HAP-1 (cell line): ENCODE results near the gene LY6G6C.
A peak's percentile ranks its signal among the peaks of the same experiment; 100 is the strongest.

Experiments used
- DNase-seq, 2 experiments: peaks; one replicate each; pipeline ENCODE4 v3.0.0-alpha.2; 2016 to 2020; ENCODE audit warnings: low spot score in 2 of 2
- H3K27me3 ChIP-seq: fragments of 250-450 bp; sonication (Bioruptor Pico); 2 replicates; pipeline ENCODE4 v1.5.1; 2020; ENCODE audit warnings: low read depth, mild to moderate bottlenecking, moderate library complexity
- H3K36me3 ChIP-seq: fragments of 250-450 bp; sonication (Bioruptor Pico); replicated peaks from 2 replicates; pipeline ENCODE4 v1.5.1; 2020; ENCODE audit warnings: mild to moderate bottlenecking
- H3K4me1 ChIP-seq: fragments of 250-450 bp; sonication (Bioruptor Pico); 2 replicates; pipeline ENCODE4 v1.5.1; 2020; ENCODE audit warnings: mild to moderate bottlenecking
- H3K4me3 ChIP-seq: fragments of 250-450 bp; sonication (Bioruptor Pico); 2 replicates; pipeline ENCODE4 v1.5.1; 2020; ENCODE audit warnings: mild to moderate bottlenecking, moderate library complexity
- H3K9me3 ChIP-seq: fragments of 250-450 bp; sonication (Bioruptor Pico); 2 replicates; pipeline ENCODE4 v1.5.1; 2020; ENCODE audit warnings: mild to moderate bottlenecking, moderate library complexity
- in situ Hi-C: fragments of 300-500 bp; cut with MboI; formaldehyde crosslinking; loops from 3 replicates; pipeline ENCODE4 v1.14.3; 2020; ENCODE audit warnings: low sequenced_read_pairs, inconsistent platforms, mixed read lengths

The LY6G6C gene

GRCh38 chr6:31760790-31761189 lies 39.2 kb upstream of the LY6G6C start:
- in situ Hi-C loops: no loop called here
- peaks cover 77% of the 10 kb centered on the region for H3K36me3 ChIP-seq

GRCh38 chr6:31758281-31758680 lies 36.7 kb upstream of the LY6G6C start:
- no peaks in the 10 kb centered on the region for H3K27me3 ChIP-seq
- no peak for DNase-seq
- peaks cover 59% of the 10 kb centered on the region for H3K36me3 ChIP-seq
- peaks cover 2% of the 10 kb centered on the region for H3K4me1 ChIP-seq
- in situ Hi-C loops: no loop called here
- H3K9me3 ChIP-seq: no peaks in the 10 kb centered on the region
- H3K4me3 ChIP-seq: no peak overlapping the region

More at GRCh38 chr6:31760790-31761189, 39.2 kb upstream of the LY6G6C start:
- Histone ChIP-seq H3K27me3 (no peaks in the 10 kb centered on the region), H3K4me3 (no peak overlapping the region), H3K4me1 (peaks cover 5% of the 10 kb centered on the region), H3K9me3 (no peaks in the 10 kb centered on the region)
- no peak for DNase-seq

- Histone ChIP-seq H3K9me3 (no peaks in the 10 kb centered on the region), H3K36me3 (peaks cover 35% of the 10 kb centered on the region), H3K27me3 (no peaks in the 10 kb centered on the region), H3K4me1 (no peaks in the 10 kb centered on the region), H3K4me3 (no peak overlapping the region)
- DNase-seq: no peak
- in situ Hi-C loops: no loop called here
Measured at GRCh38 chr6:31752739-31753319, 31.3 kb upstream of the LY6G6C start.

GRCh38 chr6:31750411-31751022 lies 29.0 kb upstream of the LY6G6C start:
- Histone ChIP-seq H3K27me3 (no peaks in the 10 kb centered on the region), H3K4me1 (no peaks in the 10 kb centered on the region), H3K9me3 (no peaks in the 10 kb centered on the region), H3K4me3 (no peak overlapping the region), H3K36me3 (peaks cover 50% of the 10 kb centered on the region)
- no peak for DNase-seq
- in situ Hi-C loops: no loop called here

GRCh38 chr6:31749301-31750036 lies 27.9 kb upstream of the LY6G6C start:
- Histone ChIP-seq H3K27me3 (no peaks in the 10 kb centered on the region), H3K36me3 (peaks cover 58% of the 10 kb centered on the region), H3K9me3 (no peaks in the 10 kb centered on the region), H3K4me3 (no peak overlapping the region), H3K4me1 (no peaks in the 10 kb centered on the region)
- in situ Hi-C loops: no loop called here
- DNase-seq: no peak

- DNase-seq: no peak
- Histone ChIP-seq H3K4me1 (peaks cover 5% of the 10 kb centered on the region), H3K27me3 (no peaks in the 10 kb centered on the region), H3K4me3 (no peak overlapping the region), H3K36me3 (peaks cover 76% of the 10 kb centered on the region), H3K9me3 (no peaks in the 10 kb centered on the region)
- in situ Hi-C loops: no loop called here
Measured at GRCh38 chr6:31744422-31744821, 22.9 kb upstream of the LY6G6C start.

- H3K9me3 ChIP-seq: no peaks in the 10 kb centered on the region
- peaks cover 63% of the 10 kb centered on the region for H3K36me3 ChIP-seq
- in situ Hi-C loops: no loop called here
- peaks cover 21% of the 10 kb centered on the region for H3K4me1 ChIP-seq
- H3K4me3 ChIP-seq: no peak overlapping the region
- DNase-seq: no peak
- no peaks in the 10 kb centered on the region for H3K27me3 ChIP-seq
Measured at GRCh38 chr6:31742894-31743293, 21.3 kb upstream of the LY6G6C start.

- in situ Hi-C loops: no loop called here
- no peak for DNase-seq
- H3K9me3 ChIP-seq: no peaks in the 10 kb centered on the region
- H3K4me3 ChIP-seq: no peak overlapping the region
- no peaks in the 10 kb centered on the region for H3K27me3 ChIP-seq
- peaks cover 30% of the 10 kb centered on the region for H3K4me1 ChIP-seq
- H3K36me3 ChIP-seq: peaks cover 52% of the 10 kb centered on the region
Measured at GRCh38 chr6:31741815-31742214, 20.3 kb upstream of the LY6G6C start.

- peaks cover 44% of the 10 kb centered on the region for H3K36me3 ChIP-seq
- no peaks in the 10 kb centered on the region for H3K27me3 ChIP-seq
- peaks cover 34% of the 10 kb centered on the region for H3K4me1 ChIP-seq
- H3K9me3 ChIP-seq: no peaks in the 10 kb centered on the region
- peak overlapping the region; percentile 62 for H3K4me3 ChIP-seq
- in situ Hi-C loops: no loop called here
- DNase-seq: peak; percentile 19 to 59
Measured at GRCh38 chr6:31740397-31741223, 19.1 kb upstream of the LY6G6C start.

GRCh38 chr6:31739639-31740396 lies 18.3 kb upstream of the LY6G6C start, which contains the start of gene MSH5:
Gene MSH5 (plus strand): TSS chr6:31740005. CDS start chr6:31740467, 462 bp downstream.
- no peaks in the 10 kb centered on the region for H3K27me3 ChIP-seq
- peak within 1 kb of the TSS; percentile 62 for H3K4me3 ChIP-seq
- in situ Hi-C loops: loop anchor here (5.0 kb wide), 1 partner anchor 92 kb away; no protein-coding TSS in a partner anchor
- peaks cover 39% of the 10 kb centered on the region for H3K36me3 ChIP-seq
- peak; percentile 99 to 100 for DNase-seq
- H3K9me3 ChIP-seq: no peaks in the 10 kb centered on the region
- H3K4me1 ChIP-seq: peaks cover 34% of the 10 kb centered on the region

- DNase-seq: peak; percentile 55 to 56
- Histone ChIP-seq H3K4me3 (no peak overlapping the region), H3K4me1 (peaks cover 42% of the 10 kb centered on the region), H3K36me3 (peaks cover 40% of the 10 kb centered on the region), H3K27me3 (no peaks in the 10 kb centered on the region), H3K9me3 (no peaks in the 10 kb centered on the region)
- in situ Hi-C loops: loop anchor here (5.0 kb wide), 1 partner anchor 94 kb away; no protein-coding TSS in a partner anchor
Measured at GRCh38 chr6:31737991-31738979, 16.7 kb upstream of the LY6G6C start.
